Transverse colon (tissue), 4 donors: Measurements from ENCODE around the gene RPLP2. TPM values are rescaled to one million over a fixed set of nuclear protein-coding genes. Genes with fewer than 3 reads are reported as not detected.

Experiments used
- DNase-seq: peaks from one replicate; pipeline ENCODE4 v3.0.0-alpha.2; 2019
- H3K27ac ChIP-seq, 4 donors: fragments of 200-600 bp; sonication (generic); 2 replicates each; pipeline ENCODE4 v1.5.1; 2016 to 2018; ENCODE audit warnings: inconsistent platforms in 4 of 4
- H3K27me3 ChIP-seq: fragments of 200-600 bp; sonication (generic); 2 replicates; pipeline ENCODE4 v1.5.1; 2017; ENCODE audit warnings: inconsistent platforms
- H3K36me3 ChIP-seq, 4 donors: fragments of 200-600 bp; sonication (generic); 2 replicates each; pipeline ENCODE4 v1.5.1; 2017 to 2019; ENCODE audit warnings: inconsistent platforms in 4 of 4
- H3K4me1 ChIP-seq, 4 donors: fragments of 200-600 bp; sonication (generic); 2 replicates each; pipeline ENCODE4 v1.5.1; 2017 to 2020; ENCODE audit warnings: inconsistent platforms in 4 of 4
- H3K4me3 ChIP-seq, 4 donors: fragments of 200-600 bp; sonication (generic); 1 replicate in 1 of 4; 2 replicates in 3 of 4; pipeline versions ENCODE4 v1.5.1 to v1.6.1; 2017 to 2019; ENCODE audit warnings: inconsistent platforms in 4 of 4
- H3K9me3 ChIP-seq, 2 donors: fragments of 200-600 bp; sonication (generic); 2 replicates each; pipeline ENCODE4 v1.5.1; 2017 to 2019; ENCODE audit warnings: inconsistent platforms in 2 of 2
- CTCF ChIP-seq, 5 experiments: fragments of 200-600 bp in 3 of 5; fragments of 450-650 bp in 2 of 5; sonication (generic) in 3 of 5; IDR thresholded peaks; 1 replicate in 2 of 5; 2 replicates in 3 of 5; pipeline ENCODE4 v1.5.1; 2016 to 2017; ENCODE audit warnings: antibody characterized with exemption in 5 of 5, inconsistent platforms in 3 of 5, mild to moderate bottlenecking in 2 of 5, moderate library complexity in 1 of 5
- EP300 ChIP-seq: sonication (generic); formaldehyde crosslinking; IDR thresholded peaks from one replicate; pipeline ENCODE4 v1.6.1; 2017; ENCODE audit warnings: antibody characterized with exemption, low read depth
- POLR2A ChIP-seq: fragments of 450-650 bp; IDR thresholded peaks from one replicate; pipeline ENCODE4 v1.6.1; 2016; ENCODE audit warnings: antibody characterized with exemption, mild to moderate bottlenecking, moderate library complexity
- POLR2AphosphoS5 ChIP-seq, 3 donors: sonication (generic); formaldehyde crosslinking; IDR thresholded peaks; one replicate each; pipeline ENCODE4 v1.6.1; 2016; ENCODE audit warnings: antibody characterized with exemption in 3 of 3
- WGBS, 2 donors: methylation state at CpG; one replicate each; pipeline ENCODE4 v1.1.5; 2018; ENCODE audit warnings: low coverage in 1 of 2; 5-methylcytosine and 5-hydroxymethylcytosine counted together
- in situ Hi-C, 4 donors: fragments of 200-750 bp; cut with MboI; loops; one replicate each; pipeline versions ENCODE4 v1.15.0 to v1.15.1; 2017; ENCODE audit warnings: low sequenced_read_pairs in 3 of 4, low pct_ligation_motif_present in 1 of 4, low pct_unique_long_range_greater_than_20kb in 1 of 4
- intact Hi-C: fragments of 100-400 bp; cut with DNase I; formaldehyde crosslinking; loops from one replicate; pipeline ENCODE4 v1.15.1; 2023; ENCODE audit warnings: low total_unique reads
- total RNA-seq, 4 donors: library from RNA; depleted of rRNA; stranded (reverse); fragments of >200 nt; gene quantifications; one replicate each; pipeline ENCODE4 v1.1.0, GENCODE V29; 2016

The RPLP2 gene
- total RNA-seq, 4 donors from 2014 or later = 273 to 670 (median 466) TPM

GRCh38 chr11:836700-837099 lies 26.9 kb downstream of the RPLP2 start:
- no peak for TF ChIP-seq CTCF (IDR thresholded peaks at IDR 0.05)
- no peak for TF ChIP-seq POLR2AphosphoS5 (IDR thresholded peaks at IDR 0.05)
- TF ChIP-seq EP300 = no peak
- TF ChIP-seq POLR2A = no peak
- DNase-seq = no peak

GRCh38 chr11:837189-837989 lies 27.6 kb downstream of the RPLP2 start:
- no peaks in the 10 kb centered on the region for H3K27me3 ChIP-seq
- no peaks in the 10 kb centered on the region for H3K9me3 ChIP-seq
- no peak for DNase-seq
- in situ Hi-C loops = no loop called here
- peak overlapping the region in 1 of 4 donors; percentile 91 for H3K27ac ChIP-seq
- TF ChIP-seq POLR2AphosphoS5 (IDR thresholded peaks at IDR 0.05) (no peak), POLR2A (no peak)
- no peak overlapping the region for H3K4me3 ChIP-seq
- 83 to 84% methylated on average over 8 to 17 of the region's 22 CpGs for WGBS, 2 donors
- peaks cover 0 to 16% (median 6%) of the 10 kb centered on the region in 4 donors for H3K36me3 ChIP-seq
- intact Hi-C loops = no loop called here
- H3K4me1 ChIP-seq = peaks cover 30 to 80% (median 56%) of the 10 kb centered on the region in 4 donors

More at GRCh38 chr11:836700-837099, 26.9 kb downstream of the RPLP2 start:
- Histone ChIP-seq H3K27ac (peak overlapping the region in 1 of 4 donors; percentile 91), H3K9me3 (no peaks in the 10 kb centered on the region), H3K4me3 (no peak overlapping the region), H3K36me3 (peaks cover 0 to 16% (median 6%) of the 10 kb centered on the region in 4 donors), H3K27me3 (peaks cover 5% of the 10 kb centered on the region), H3K4me1 (peaks cover 33 to 83% (median 60%) of the 10 kb centered on the region in 4 donors)
- 79% methylated on average over 7 of the region's 9 CpGs; no CpG with 5 or more reads in 1 of the 2 donors for WGBS, 2 donors
- in situ Hi-C loops = no loop called here
- intact Hi-C loops = no loop called here

- Histone ChIP-seq H3K9me3 (no peaks in the 10 kb centered on the region), H3K4me1 (peaks cover 29 to 80% (median 55%) of the 10 kb centered on the region in 4 donors), H3K27ac (peak overlapping the region in 3 of 4 donors; percentile 28 to 91 (median 36)), H3K36me3 (peaks cover 0 to 16% (median 6%) of the 10 kb centered on the region in 4 donors), H3K27me3 (no peaks in the 10 kb centered on the region), H3K4me3 (no peak overlapping the region)
- TF ChIP-seq EP300 (no peak), CTCF (IDR thresholded peaks at IDR 0.05) (no peak), POLR2AphosphoS5 (IDR thresholded peaks at IDR 0.05) (no peak), POLR2A (no peak)
- no peak for DNase-seq
- 90% methylated on average over 8 of the region's 8 CpGs; no CpG with 5 or more reads in 1 of the 2 donors for WGBS, 2 donors
- in situ Hi-C loops (no loop called here), intact Hi-C loops (no loop called here)
Observed at GRCh38 chr11:837990-838307, 28.2 kb downstream of the RPLP2 start.

GRCh38 chr11:838441-839279 lies 28.9 kb downstream of the RPLP2 start:
- Histone ChIP-seq H3K9me3 (no peaks in the 10 kb centered on the region), H3K36me3 (peaks cover 0 to 16% (median 6%) of the 10 kb centered on the region in 4 donors), H3K27me3 (peaks cover 7% of the 10 kb centered on the region), H3K4me1 (peaks cover 25 to 87% (median 60%) of the 10 kb centered on the region in 4 donors), H3K27ac (peak overlapping the region; percentile 7 to 91 (median 32)), H3K4me3 (no peak overlapping the region)
- WGBS, 2 donors = 55% methylated on average over 15 of the region's 17 CpGs; no CpG with 5 or more reads in 1 of the 2 donors
- TF ChIP-seq POLR2A (peak; percentile 19), EP300 (no peak), CTCF (IDR thresholded peaks at IDR 0.05) (peak in 3 of 5 experiments; percentile 21 to 34 (median 33))
- in situ Hi-C loops = no loop called here
- intact Hi-C loops = no loop called here
- peak; percentile 40 for DNase-seq
